Brain microvascular endothelial cell (primary cell): Measurements from ENCODE around the gene RUNDC3A.

Experiments
- DNase-seq: peaks from one replicate; pipeline ENCODE4 v3.0.0-alpha.2; 2020
- H3K27ac ChIP-seq: fragments of 250-450 bp; sonication (Bioruptor Pico); 2 replicates; pipeline ENCODE4 v1.5.1; 2020; ENCODE audit warnings: mild to moderate bottlenecking, moderate library complexity
- H3K27me3 ChIP-seq: fragments of 250-450 bp; sonication (Bioruptor Pico); replicated peaks from 2 replicates; pipeline ENCODE4 v1.5.1; 2020; ENCODE audit warnings: mild to moderate bottlenecking
- H3K36me3 ChIP-seq: fragments of 250-450 bp; sonication (Bioruptor Pico); replicated peaks from 2 replicates; pipeline ENCODE4 v1.5.1; 2020; ENCODE audit warnings: mild to moderate bottlenecking
- H3K4me3 ChIP-seq: 2 replicates; pipeline ENCODE4 v1.5.1; 2011; ENCODE audit warnings: low read depth, mild to moderate bottlenecking, control low read depth, low read length, moderate library complexity
- CTCF ChIP-seq: IDR thresholded peaks from 2 replicates; pipeline ENCODE4 v1.5.1; 2011; ENCODE audit warnings: low read depth, mild to moderate bottlenecking, moderate library complexity, low read length, control low read depth, inconsistent platforms; ENCODE audit errors: missing control alignments
- in situ Hi-C: cut with HindIII; loops from 2 replicates; pipeline ENCODE4 v1.10.0; 2017; ENCODE audit warnings: low sequenced_read_pairs, low pct_ligation_motif_present

Gene RUNDC3A

DNA sequence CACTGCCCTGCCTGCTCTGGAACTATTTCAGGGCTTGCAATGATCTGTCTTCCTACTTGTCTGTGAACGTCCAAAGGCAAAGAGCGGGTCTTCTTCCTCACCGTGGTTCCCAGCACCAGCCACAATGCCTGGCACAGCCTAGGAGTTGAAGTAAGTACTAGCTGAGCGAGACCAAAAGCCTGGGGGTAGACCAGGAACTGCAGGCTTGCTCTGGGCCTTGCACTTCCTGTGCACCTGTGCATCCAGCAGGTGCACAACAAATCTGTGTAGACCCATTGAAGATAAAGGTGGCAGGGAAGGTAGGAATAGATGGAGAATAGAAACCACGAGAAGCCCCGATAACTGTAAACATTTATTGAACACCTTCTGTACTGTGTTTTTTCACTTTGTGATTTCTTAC lies 50.6 kb downstream of the RUNDC3A start:
- H3K27me3 ChIP-seq = no peaks in the 10 kb centered on the region
- no peaks in the 10 kb centered on the region for H3K36me3 ChIP-seq

DNA sequence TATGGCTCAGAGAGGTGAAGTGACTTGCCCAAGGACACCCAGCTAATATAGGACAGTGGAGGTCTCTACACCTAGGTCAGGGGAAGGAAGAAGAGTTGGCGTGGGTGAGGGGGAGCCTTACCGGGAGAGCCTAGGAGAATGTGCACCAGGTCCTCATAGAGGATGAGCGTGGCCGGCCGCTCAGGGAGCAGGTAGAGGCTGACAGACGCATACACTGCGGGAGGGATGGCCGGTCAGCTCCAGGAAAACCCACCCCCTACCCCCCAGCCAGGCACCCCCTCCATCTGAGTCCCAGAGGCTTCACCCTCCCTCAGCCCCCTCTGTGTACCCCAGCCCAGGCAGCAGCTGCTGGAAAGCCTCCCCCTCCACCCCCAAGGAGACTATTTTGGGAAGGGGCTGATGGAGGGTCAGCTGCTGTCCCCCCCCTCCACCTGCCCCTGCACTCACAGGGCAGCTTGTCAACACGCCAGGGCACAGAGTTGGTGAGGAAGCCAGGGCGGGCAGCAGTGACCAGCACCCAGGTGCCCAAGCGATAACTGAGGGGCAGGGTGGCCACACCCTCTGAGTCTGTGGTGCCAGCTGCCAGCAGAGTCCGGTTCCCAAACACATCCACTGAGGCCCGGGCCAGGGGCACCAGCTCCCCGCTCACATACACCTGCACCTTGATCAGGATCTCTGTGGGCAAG lies 51.2 kb downstream of the RUNDC3A start:
- no peak overlapping the region for H3K4me3 ChIP-seq
- TF ChIP-seq CTCF = no peak
- no peaks in the 10 kb centered on the region for H3K36me3 ChIP-seq
- in situ Hi-C loops = no loop called here
- DNase-seq = no peak
- H3K27me3 ChIP-seq = no peaks in the 10 kb centered on the region
- H3K27ac ChIP-seq = no peak overlapping the region

More for the DNA sequence above, 50.6 kb downstream of the RUNDC3A start:
- DNase-seq = no peak
- in situ Hi-C loops = no loop called here
- no peak for TF ChIP-seq CTCF
- Histone ChIP-seq H3K27ac (no peak overlapping the region), H3K4me3 (no peak overlapping the region)

DNA sequence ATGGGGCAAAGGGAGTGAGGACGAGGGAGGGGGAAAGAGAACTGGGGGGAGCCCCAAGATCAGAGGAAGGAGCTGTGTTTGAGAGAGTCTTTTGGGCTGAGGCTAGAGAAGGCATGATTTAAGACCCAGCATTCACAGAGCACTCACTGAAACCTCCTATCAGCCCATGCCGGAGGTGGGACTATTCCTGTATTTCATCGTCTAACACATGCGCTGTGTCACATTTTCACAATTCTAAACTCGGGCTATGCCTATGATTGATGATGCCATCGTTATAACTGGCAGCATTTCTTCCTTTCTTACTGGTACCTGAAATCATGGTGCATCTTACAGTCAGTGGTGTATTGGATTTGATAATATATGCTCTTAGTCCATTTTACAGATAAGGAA lies 51.7 kb downstream of the RUNDC3A start:
- Histone ChIP-seq H3K27me3 (no peaks in the 10 kb centered on the region), H3K36me3 (no peaks in the 10 kb centered on the region), H3K27ac (no peak overlapping the region), H3K4me3 (no peak overlapping the region)
- no peak for DNase-seq
- no peak for TF ChIP-seq CTCF
- in situ Hi-C loops = no loop called here

GRCh38 chr17:44360826-44361225 lies 52.4 kb downstream of the RUNDC3A start:
- Histone ChIP-seq H3K4me3 (no peak overlapping the region), H3K36me3 (no peaks in the 10 kb centered on the region), H3K27ac (no peak overlapping the region), H3K27me3 (no peaks in the 10 kb centered on the region)
- DNase-seq = peak; percentile 14
- TF ChIP-seq CTCF = no peak
- in situ Hi-C loops = no loop called here

GRCh38 chr17:44361292-44362260 lies 53.2 kb downstream of the RUNDC3A start:
- no peak overlapping the region for H3K27ac ChIP-seq
- H3K4me3 ChIP-seq = no peak overlapping the region
- in situ Hi-C loops = no loop called here

More at GRCh38 chr17:44361292-44362260, 53.2 kb downstream of the RUNDC3A start:
- no peak for TF ChIP-seq CTCF
- H3K36me3 ChIP-seq = no peaks in the 10 kb centered on the region
- no peaks in the 10 kb centered on the region for H3K27me3 ChIP-seq
- no peak for DNase-seq
